WI38 (cell line): ENCODE measurements around the gene SLC27A4.

ENCODE experiments used
- H3K4me3 ChIP-seq: 2 replicates; pipeline ENCODE4 v1.5.1; 2011; ENCODE audit warnings: low read depth, mild to moderate bottlenecking, control low read depth, low read length
- TF ChIP-seq, protein P1 (sequence below): IDR thresholded peaks from 2 replicates; pipeline ENCODE4 v1.5.1; 2012; ENCODE audit warnings: low read depth, mild to moderate bottlenecking, control low read depth, low read length

The SLC27A4 gene

GRCh38 chr9:128341435-128341849, 1.1 kb downstream of the SLC27A4 start:
- peak overlapping the region; percentile 79 for H3K4me3 ChIP-seq
- TF ChIP-seq, protein P1, sequence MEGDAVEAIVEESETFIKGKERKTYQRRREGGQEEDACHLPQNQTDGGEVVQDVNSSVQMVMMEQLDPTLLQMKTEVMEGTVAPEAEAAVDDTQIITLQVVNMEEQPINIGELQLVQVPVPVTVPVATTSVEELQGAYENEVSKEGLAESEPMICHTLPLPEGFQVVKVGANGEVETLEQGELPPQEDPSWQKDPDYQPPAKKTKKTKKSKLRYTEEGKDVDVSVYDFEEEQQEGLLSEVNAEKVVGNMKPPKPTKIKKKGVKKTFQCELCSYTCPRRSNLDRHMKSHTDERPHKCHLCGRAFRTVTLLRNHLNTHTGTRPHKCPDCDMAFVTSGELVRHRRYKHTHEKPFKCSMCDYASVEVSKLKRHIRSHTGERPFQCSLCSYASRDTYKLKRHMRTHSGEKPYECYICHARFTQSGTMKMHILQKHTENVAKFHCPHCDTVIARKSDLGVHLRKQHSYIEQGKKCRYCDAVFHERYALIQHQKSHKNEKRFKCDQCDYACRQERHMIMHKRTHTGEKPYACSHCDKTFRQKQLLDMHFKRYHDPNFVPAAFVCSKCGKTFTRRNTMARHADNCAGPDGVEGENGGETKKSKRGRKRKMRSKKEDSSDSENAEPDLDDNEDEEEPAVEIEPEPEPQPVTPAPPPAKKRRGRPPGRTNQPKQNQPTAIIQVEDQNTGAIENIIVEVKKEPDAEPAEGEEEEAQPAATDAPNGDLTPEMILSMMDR, result peak; percentile 50

DNA sequence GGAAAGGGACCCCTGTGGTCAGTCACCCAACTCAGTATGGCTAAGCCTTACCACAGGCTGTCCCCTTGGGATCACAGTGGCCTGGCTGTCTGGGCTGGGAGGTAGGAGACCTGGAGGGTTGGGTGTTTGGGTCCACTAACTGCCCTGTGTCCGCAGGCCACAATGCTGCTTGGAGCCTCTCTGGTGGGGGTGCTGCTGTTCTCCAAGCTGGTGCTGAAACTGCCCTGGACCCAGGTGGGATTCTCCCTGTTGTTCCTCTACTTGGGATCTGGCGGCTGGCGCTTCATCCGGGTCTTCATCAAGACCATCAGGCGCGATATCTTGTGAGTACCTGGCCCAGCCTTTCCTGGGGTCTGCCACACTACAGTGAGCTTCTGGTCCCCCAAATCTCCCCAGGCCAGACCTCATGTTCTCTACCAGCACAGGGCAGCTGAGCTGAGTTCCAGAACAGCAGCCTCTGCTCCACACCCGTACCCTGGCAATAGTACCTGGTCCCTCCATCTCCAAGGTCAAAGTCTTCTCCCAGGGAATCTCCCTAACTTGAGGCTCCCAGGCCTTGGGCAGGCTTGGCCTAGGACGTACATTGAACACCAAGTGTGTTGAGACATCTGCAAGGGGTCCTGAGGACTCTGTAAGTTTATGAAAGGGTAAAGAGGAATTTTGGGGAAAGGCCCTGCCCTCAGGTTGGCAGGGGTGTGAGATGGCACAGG, 2.8 kb downstream of the SLC27A4 start:
- TF ChIP-seq, protein P1, result no peak
- H3K4me3 ChIP-seq, result no peak overlapping the region

GRCh38 chr9:128343855-128344254, 3.5 kb downstream of the SLC27A4 start:
- TF ChIP-seq, protein P1, result no peak
- H3K4me3 ChIP-seq, result no peak overlapping the region

GRCh38 chr9:128344931-128345605, 4.7 kb downstream of the SLC27A4 start:
- no peak overlapping the region for H3K4me3 ChIP-seq
- TF ChIP-seq, protein P1, result no peak

DNA sequence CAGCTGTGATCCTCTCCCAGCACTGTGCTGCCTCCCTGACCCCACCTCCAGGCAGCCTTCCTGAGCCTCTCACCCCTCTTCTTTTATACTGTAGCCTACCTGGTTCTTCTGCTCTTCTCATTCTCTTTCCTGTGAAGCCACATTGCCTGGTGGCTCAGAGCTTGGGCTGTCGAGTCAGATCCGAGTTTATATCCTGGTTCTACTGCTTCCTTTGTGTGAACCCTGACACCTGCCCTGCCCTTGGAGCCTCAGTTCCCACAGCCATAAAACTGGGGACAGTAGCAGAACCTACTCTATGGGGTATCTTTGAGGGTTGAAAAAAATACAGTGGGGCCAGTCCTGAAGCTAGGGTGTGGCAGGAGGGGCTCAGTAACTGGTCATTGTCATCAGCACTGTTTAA, 8.8 kb downstream of the SLC27A4 start:
- TF ChIP-seq, protein P1, result no peak
- H3K4me3 ChIP-seq, result no peak overlapping the region

- TF ChIP-seq, protein P1, result no peak
- H3K4me3 ChIP-seq, result no peak overlapping the region
Measured at GRCh38 chr9:128349772-128350171, 9.4 kb downstream of the SLC27A4 start.

- H3K4me3 ChIP-seq, result no peak overlapping the region
- TF ChIP-seq, protein P1, result no peak
Measured at GRCh38 chr9:128355451-128355850, 15.1 kb downstream of the SLC27A4 start.
